ENCODE measurements around the gene KIAA0753. TPM values are rescaled to one million over a fixed set of nuclear protein-coding genes. Genes with fewer than 3 reads are reported as not detected.

Gene KIAA0753
- total RNA-seq, 1 donor from 2014 or later, result 24.7 TPM

DNA sequence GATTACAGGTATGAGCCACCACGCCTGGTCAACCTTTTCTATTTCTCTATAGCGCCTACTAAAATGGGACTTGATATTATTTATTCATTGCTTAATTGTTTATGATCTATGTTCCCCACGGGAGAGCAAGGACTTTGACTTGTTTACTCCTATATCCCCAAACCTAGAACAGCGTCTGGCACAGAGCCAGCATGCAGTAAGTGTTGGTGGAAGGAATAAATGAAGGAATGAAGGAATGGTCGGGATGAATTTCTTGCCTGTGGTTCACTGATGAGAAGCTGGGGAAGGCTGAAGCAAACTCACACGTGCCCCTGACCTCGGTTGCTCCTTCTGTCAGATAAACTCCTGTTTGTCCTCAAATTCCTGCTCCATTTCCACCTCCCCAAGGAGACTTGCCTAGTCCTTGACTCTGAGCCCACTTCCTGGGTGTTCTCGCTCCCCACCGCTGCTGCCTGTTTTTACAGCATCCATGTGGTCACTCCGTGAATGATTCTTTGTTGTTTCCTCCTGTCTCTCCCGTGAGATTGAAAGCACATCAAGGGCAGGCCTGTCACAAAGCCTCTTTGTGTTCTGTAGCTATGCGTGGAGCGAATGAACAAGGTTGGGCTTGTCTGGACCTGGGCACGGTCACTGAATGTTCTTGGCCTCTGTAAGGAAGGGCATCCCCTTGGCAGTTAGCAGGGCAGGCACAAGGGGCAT, 28.4 kb upstream of the KIAA0753 start:
- Mint-ChIP-seq H3K4me1 (peaks cover 17% of the 10 kb centered on the region), H3K27ac (no peak overlapping the region), H3K27me3 (no peaks in the 10 kb centered on the region), H3K4me3 (no peak overlapping the region), H3K36me3 (ENCODE audit: low read depth) (peaks cover 23% of the 10 kb centered on the region), H3K9me3 (no peaks in the 10 kb centered on the region)
- intact Hi-C loops (cut with micrococcal nuclease), result loop anchor here (5.0 kb wide), 2 partner anchors 243 to 333 kb away; no protein-coding TSS in a partner anchor
- ATAC-seq (ENCODE audit: low read depth), result no peak
- TF ChIP-seq, protein P1, sequence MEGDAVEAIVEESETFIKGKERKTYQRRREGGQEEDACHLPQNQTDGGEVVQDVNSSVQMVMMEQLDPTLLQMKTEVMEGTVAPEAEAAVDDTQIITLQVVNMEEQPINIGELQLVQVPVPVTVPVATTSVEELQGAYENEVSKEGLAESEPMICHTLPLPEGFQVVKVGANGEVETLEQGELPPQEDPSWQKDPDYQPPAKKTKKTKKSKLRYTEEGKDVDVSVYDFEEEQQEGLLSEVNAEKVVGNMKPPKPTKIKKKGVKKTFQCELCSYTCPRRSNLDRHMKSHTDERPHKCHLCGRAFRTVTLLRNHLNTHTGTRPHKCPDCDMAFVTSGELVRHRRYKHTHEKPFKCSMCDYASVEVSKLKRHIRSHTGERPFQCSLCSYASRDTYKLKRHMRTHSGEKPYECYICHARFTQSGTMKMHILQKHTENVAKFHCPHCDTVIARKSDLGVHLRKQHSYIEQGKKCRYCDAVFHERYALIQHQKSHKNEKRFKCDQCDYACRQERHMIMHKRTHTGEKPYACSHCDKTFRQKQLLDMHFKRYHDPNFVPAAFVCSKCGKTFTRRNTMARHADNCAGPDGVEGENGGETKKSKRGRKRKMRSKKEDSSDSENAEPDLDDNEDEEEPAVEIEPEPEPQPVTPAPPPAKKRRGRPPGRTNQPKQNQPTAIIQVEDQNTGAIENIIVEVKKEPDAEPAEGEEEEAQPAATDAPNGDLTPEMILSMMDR (IDR thresholded peaks at IDR 0.05), result no peak
- ChIA-PET POLR2A (no interaction called here), CTCF (no interaction called here)
- no peak for DNase-seq

DNA sequence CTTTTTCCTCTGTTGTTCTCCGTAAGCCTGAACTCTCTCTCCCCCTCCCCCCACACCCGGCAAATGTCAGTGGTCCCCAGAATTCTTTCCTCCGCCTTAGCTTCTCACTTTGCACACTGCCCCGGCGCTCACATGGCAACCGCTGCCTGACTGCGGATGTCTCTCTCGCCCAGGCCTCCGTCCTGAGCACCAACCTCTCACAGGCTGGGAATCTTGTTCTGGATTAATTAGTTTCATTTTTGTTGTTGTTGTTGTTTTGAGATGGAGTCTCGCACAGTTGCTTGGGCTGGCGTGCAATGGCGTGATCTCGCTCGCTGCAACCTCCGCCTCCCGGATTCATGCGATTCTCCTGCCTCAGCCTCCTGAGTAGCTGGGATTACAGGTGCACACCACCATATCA, 27.7 kb upstream of the KIAA0753 start:
- Mint-ChIP-seq H3K27me3 (no peaks in the 10 kb centered on the region), H3K27ac (no peak overlapping the region), H3K4me3 (no peak overlapping the region), H3K36me3 (ENCODE audit: low read depth) (peaks cover 23% of the 10 kb centered on the region), H3K9me3 (no peaks in the 10 kb centered on the region), H3K4me1 (peaks cover 17% of the 10 kb centered on the region)
- DNase-seq (no peak), ATAC-seq (ENCODE audit: low read depth) (no peak)
- CTCF ChIA-PET, result no interaction called here
- POLR2A ChIA-PET, result no interaction called here
- TF ChIP-seq, protein P1 (IDR thresholded peaks at IDR 0.05), result no peak
- intact Hi-C loops (cut with micrococcal nuclease), result loop anchor here (5.0 kb wide), 2 partner anchors 244 to 334 kb away; no protein-coding TSS in a partner anchor

DNA sequence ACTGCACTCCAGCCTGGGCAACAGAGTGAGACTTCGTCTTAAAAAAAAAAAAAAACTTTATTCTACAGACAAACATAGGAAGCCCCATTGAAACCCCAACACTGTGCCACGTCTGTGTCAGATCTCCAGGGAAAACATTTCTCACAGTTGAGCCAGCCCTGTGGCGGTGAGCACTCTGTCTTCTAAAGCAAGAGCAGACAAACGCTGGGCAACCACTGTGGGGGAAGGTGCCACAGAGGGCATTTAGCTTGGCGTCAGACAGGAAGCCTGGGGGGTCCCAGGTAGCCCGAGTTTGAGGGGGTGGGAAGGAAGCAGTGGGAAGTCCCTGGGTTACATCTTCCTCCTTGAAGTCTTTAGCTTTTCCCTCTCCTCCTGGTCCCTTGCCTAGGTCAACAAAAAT, 27.0 kb upstream of the KIAA0753 start:
- ATAC-seq (ENCODE audit: low read depth), result no peak
- TF ChIP-seq, protein P1 (IDR thresholded peaks at IDR 0.05), result no peak
- DNase-seq, result no peak
- POLR2A ChIA-PET, result no interaction called here
- peaks cover 21% of the 10 kb centered on the region for H3K4me1 Mint-ChIP-seq
- no peaks in the 10 kb centered on the region for H3K27me3 Mint-ChIP-seq
- H3K9me3 Mint-ChIP-seq, result no peaks in the 10 kb centered on the region
- CTCF ChIA-PET, result interaction anchor here (2.4 kb wide), 1 partner anchor 176 kb away, joined by 19 read pairs; no protein-coding TSS in a partner anchor
- intact Hi-C loops (cut with micrococcal nuclease), result loop anchor here (2.0 to 5.0 kb wide), 3 partner anchors 45 to 335 kb away; partner anchors contain the start of gene SLC13A5
- no peak overlapping the region for H3K4me3 Mint-ChIP-seq
- H3K36me3 Mint-ChIP-seq (ENCODE audit: low read depth), result peaks cover 23% of the 10 kb centered on the region
- H3K27ac Mint-ChIP-seq, result no peak overlapping the region

DNA sequence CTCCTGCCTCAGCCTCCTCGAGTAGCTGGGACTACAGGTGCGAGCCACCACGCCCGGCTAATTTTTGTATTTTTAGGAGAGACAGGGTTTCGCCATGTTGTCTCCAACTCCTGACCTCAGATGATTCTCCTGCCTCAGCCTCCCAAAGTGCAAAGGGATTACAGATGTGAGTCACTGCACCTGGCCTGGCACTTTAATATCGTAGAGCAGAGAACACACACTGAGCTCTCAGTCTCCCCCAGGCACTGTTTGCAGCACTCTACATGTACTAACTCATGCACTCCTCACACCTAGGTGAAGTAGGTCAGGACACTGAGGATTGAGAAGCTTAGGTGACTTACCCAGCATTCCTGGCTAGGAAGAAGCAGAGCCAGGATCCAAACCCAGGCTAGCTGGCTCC, 26.0 kb upstream of the KIAA0753 start:
- H3K4me3 Mint-ChIP-seq, result no peak overlapping the region

More for the DNA sequence above, 26.0 kb upstream of the KIAA0753 start:
- no peaks in the 10 kb centered on the region for H3K9me3 Mint-ChIP-seq
- H3K36me3 Mint-ChIP-seq (ENCODE audit: low read depth), result peaks cover 19% of the 10 kb centered on the region
- no peak for ATAC-seq (ENCODE audit: low read depth)
- H3K27ac Mint-ChIP-seq, result no peak overlapping the region
- ChIA-PET CTCF (interaction anchor here (0.6 to 2.4 kb wide), 5 partner anchors 80 to 402 kb away, joined by 3 to 19 read pairs (median 4); no protein-coding TSS in a partner anchor), POLR2A (interaction anchor here (0.7 kb wide), 1 partner anchor 211 kb away, joined by 3 read pairs; no protein-coding TSS in a partner anchor)
- TF ChIP-seq, protein P1 (IDR thresholded peaks at IDR 0.05), result no peak
- H3K4me1 Mint-ChIP-seq, result peaks cover 29% of the 10 kb centered on the region
- DNase-seq, result no peak
- intact Hi-C loops (cut with micrococcal nuclease), result loop anchor here (1.0 to 5.0 kb wide), 5 partner anchors 46 to 336 kb away; partner anchors contain the start of gene SLC13A5
- H3K27me3 Mint-ChIP-seq, result no peaks in the 10 kb centered on the region

Data from activated B cell treated with CpG ODN at 0.5 μM for 24 hours (primary cell).